ENCODE data around the gene ANKRD55.

DNA sequence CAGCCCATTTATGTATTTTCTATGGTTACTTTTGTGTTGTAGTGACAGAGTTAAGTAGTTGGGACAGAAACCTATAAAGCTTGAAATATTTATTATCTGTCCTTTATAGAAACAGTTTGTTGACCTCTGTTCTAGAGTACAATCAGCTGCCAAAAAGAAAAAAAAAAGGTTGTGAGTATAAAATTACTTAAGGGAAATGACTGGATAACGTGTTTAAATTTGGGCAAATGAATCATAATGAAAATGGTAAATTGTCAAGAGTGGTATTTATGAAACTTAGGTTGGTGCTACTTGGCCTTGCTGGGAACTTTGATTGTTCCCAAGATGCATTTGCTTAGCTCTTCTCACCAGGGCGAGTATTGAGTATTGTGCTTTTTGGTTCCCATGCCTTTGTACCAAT lies 168.1 kb downstream of the ANKRD55 start:
- TF ChIP-seq POLR2A (IDR thresholded peaks at IDR 0.05) (no peak), EP300 (IDR thresholded peaks at IDR 0.05) (no peak), POLR2AphosphoS5 (IDR thresholded peaks at IDR 0.05) (no peak)
- TF ChIP-seq, protein P1, sequence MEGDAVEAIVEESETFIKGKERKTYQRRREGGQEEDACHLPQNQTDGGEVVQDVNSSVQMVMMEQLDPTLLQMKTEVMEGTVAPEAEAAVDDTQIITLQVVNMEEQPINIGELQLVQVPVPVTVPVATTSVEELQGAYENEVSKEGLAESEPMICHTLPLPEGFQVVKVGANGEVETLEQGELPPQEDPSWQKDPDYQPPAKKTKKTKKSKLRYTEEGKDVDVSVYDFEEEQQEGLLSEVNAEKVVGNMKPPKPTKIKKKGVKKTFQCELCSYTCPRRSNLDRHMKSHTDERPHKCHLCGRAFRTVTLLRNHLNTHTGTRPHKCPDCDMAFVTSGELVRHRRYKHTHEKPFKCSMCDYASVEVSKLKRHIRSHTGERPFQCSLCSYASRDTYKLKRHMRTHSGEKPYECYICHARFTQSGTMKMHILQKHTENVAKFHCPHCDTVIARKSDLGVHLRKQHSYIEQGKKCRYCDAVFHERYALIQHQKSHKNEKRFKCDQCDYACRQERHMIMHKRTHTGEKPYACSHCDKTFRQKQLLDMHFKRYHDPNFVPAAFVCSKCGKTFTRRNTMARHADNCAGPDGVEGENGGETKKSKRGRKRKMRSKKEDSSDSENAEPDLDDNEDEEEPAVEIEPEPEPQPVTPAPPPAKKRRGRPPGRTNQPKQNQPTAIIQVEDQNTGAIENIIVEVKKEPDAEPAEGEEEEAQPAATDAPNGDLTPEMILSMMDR (IDR thresholded peaks at IDR 0.05) = no peak
